Upper lobe of left lung (tissue), 4 donors: ENCODE results near the gene SHROOM2.

ENCODE experiments used
- EP300 ChIP-seq, 4 donors: sonication (generic); formaldehyde crosslinking; IDR thresholded peaks; one replicate each; pipeline ENCODE4 v1.5.1; 2017; ENCODE audit warnings: antibody characterized with exemption in 4 of 4, control low read depth in 2 of 4
- POLR2A ChIP-seq, 4 donors: fragments of 450-650 bp; IDR thresholded peaks; one replicate each; pipeline ENCODE4 v1.5.1; 2016 to 2017; ENCODE audit warnings: antibody characterized with exemption in 4 of 4, mild to moderate bottlenecking in 2 of 4
- POLR2AphosphoS5 ChIP-seq, 2 donors: sonication (generic); formaldehyde crosslinking; IDR thresholded peaks; one replicate each; pipeline ENCODE4 v1.5.1; 2017; ENCODE audit warnings: antibody characterized with exemption in 2 of 2
- TF ChIP-seq, protein P1 (sequence below), 6 experiments: fragments of 450-650 bp in 4 of 6; fragments of 200-600 bp in 2 of 6; sonication (generic) in 2 of 6; IDR thresholded peaks; one replicate each; pipeline ENCODE4 v1.5.1; 2016 to 2019; ENCODE audit warnings: antibody characterized with exemption in 6 of 6

DNA sequence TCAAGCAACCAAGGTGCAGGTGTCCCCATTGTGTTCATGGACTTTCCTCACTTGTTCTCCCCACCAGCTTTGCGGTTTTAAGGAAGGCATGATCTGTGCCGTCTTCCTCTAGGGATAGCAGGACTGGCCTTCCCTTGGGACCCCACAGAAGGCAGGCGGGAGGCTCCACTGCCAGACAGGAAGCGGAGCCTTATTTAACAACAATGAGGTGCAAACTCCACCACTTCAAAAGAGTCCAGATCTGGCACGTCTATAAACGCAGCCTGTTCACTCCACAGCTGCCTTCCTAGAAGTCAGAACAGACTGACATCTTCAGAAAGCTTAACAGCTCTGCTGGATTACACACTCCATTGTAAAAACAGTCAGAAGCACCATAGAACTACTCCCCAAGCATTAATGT is 18.9 kb upstream of the SHROOM2 start:
- no peak for TF ChIP-seq POLR2A (IDR thresholded peaks at IDR 0.05)
- TF ChIP-seq, protein P1, sequence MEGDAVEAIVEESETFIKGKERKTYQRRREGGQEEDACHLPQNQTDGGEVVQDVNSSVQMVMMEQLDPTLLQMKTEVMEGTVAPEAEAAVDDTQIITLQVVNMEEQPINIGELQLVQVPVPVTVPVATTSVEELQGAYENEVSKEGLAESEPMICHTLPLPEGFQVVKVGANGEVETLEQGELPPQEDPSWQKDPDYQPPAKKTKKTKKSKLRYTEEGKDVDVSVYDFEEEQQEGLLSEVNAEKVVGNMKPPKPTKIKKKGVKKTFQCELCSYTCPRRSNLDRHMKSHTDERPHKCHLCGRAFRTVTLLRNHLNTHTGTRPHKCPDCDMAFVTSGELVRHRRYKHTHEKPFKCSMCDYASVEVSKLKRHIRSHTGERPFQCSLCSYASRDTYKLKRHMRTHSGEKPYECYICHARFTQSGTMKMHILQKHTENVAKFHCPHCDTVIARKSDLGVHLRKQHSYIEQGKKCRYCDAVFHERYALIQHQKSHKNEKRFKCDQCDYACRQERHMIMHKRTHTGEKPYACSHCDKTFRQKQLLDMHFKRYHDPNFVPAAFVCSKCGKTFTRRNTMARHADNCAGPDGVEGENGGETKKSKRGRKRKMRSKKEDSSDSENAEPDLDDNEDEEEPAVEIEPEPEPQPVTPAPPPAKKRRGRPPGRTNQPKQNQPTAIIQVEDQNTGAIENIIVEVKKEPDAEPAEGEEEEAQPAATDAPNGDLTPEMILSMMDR (IDR thresholded peaks at IDR 0.05): no peak
- TF ChIP-seq EP300 (IDR thresholded peaks at IDR 0.05): no peak
- TF ChIP-seq POLR2AphosphoS5 (IDR thresholded peaks at IDR 0.05): no peak
